Measurements from ENCODE around the gene LPP. TPM values are rescaled to one million over a fixed set of nuclear protein-coding genes. Genes with fewer than 3 reads are reported as not detected.

LPP gene
- total and polyA plus RNA-seq, 2 donors (not counting 1 experiment from before 2014, with no cell fraction given): 7.6 to 81.7 TPM

DNA sequence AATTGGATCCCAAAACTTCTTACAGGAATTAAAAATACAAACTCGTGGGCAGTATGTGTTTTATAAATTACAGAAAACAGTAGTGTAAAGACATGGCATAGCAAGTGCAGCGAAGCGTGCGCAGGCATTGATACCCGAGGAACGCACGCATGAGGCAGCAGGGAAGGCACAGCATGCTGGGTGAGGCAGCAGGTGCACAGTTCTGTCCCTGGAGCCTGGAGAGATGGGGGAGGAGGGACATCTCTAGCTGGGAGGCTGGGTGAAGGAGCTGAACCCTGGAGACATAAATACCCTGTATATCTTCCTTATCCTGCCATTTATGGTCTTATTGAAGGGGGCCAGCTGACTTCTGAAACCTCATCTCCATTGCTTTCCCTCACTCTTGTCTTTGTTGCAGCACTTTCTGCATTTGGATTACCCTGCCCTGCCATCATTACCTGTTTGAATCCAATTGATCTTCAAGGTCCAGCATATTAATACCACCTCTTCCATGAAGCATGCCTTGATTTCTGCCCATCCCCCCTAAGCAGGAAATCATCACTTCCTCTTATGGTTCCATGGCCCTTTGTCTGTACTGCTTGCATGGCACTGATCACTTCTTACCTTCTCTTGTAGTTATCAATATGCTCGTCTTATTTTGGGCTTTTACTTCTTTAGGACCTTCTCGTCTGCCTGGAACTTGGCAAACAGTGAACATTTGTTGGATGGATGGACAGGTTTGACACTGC lies 20.5 kb downstream of the LPP start:
- Histone ChIP-seq H4K20me1 (ENCODE audit: control insufficient read depth, insufficient read depth, low read length, poor library complexity, severe bottlenecking) (peaks cover 11% of the 10 kb centered on the region), H3K4me2 (replicated peaks; ENCODE audit: low read depth, low read length, poor library complexity, severe bottlenecking) (peak overlapping the region; percentile 35), H2AFZ (ENCODE audit: insufficient read depth, low read depth, low read length, poor library complexity, severe bottlenecking) (no peak overlapping the region), H3K27ac (ENCODE audit: low read length in 2 of 2) (no peak overlapping the region), H3K36me3 (replicated peaks in 1 of 2; ENCODE audit: control extremely low read depth in 1 of 2, control insufficient read depth in 1 of 2, extremely low read depth in 1 of 2, insufficient read depth in 2 of 2, low read length in 1 of 2) (peaks cover 0 to 4% of the 10 kb centered on the region in 2 experiments), H3K9me3 (ENCODE audit: control extremely low read depth in 1 of 3, control insufficient read depth in 2 of 3, insufficient read depth in 1 of 3, low read length in 2 of 3) (no peaks in the 10 kb centered on the region), H3K79me2 (ENCODE audit: control insufficient read depth, insufficient read depth, low read length) (peaks cover 66% of the 10 kb centered on the region), H3K9ac (ENCODE audit: low read length) (no peak overlapping the region), H3K4me1 (ENCODE audit: control insufficient read depth in 2 of 2, insufficient read depth in 2 of 2, low read length in 2 of 2) (peaks cover 40 to 41% of the 10 kb centered on the region in 2 donors), H3K4me3 (ENCODE audit: control extremely low read depth in 1 of 5, extremely low read depth in 1 of 5, insufficient read depth in 1 of 5, low read depth in 2 of 5, low read length in 4 of 5) (no peak overlapping the region), H3K27me3 (replicated peaks in 1 of 4; ENCODE audit: control extremely low read depth in 1 of 4, control insufficient read depth in 3 of 4, insufficient read depth in 4 of 4, low read length in 3 of 4) (no peaks in the 10 kb centered on the region)
- ChIA-PET POLR2A (no interaction called here), CTCF (interaction anchor here (0.6 to 1.6 kb wide), 2 partner anchors 31 to 101 kb away, joined by 3 read pairs; no protein-coding TSS in a partner anchor)
- TF ChIP-seq, protein P1, sequence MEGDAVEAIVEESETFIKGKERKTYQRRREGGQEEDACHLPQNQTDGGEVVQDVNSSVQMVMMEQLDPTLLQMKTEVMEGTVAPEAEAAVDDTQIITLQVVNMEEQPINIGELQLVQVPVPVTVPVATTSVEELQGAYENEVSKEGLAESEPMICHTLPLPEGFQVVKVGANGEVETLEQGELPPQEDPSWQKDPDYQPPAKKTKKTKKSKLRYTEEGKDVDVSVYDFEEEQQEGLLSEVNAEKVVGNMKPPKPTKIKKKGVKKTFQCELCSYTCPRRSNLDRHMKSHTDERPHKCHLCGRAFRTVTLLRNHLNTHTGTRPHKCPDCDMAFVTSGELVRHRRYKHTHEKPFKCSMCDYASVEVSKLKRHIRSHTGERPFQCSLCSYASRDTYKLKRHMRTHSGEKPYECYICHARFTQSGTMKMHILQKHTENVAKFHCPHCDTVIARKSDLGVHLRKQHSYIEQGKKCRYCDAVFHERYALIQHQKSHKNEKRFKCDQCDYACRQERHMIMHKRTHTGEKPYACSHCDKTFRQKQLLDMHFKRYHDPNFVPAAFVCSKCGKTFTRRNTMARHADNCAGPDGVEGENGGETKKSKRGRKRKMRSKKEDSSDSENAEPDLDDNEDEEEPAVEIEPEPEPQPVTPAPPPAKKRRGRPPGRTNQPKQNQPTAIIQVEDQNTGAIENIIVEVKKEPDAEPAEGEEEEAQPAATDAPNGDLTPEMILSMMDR (IDR thresholded peaks at IDR 0.05): no peak
- TF ChIP-seq EZH2 (IDR thresholded peaks at IDR 0.05; ENCODE audit: borderline replicate concordance, insufficient read depth, low read depth, low read length, poor library complexity, severe bottlenecking): no peak
- Mint-ChIP-seq H3K4me3 (peak overlapping the region; percentile 11), H3K27me3 (no peaks in the 10 kb centered on the region), H3K27ac (peak overlapping the region; percentile 7), H3K4me1 (peaks cover 59% of the 10 kb centered on the region), H3K9me3 (ENCODE audit: insufficient read depth) (no peaks in the 10 kb centered on the region)
- 38% methylated on average over 6 of the region's 9 CpGs for WGBS (ENCODE audit: insufficient coverage)
- DNase-seq: peak; percentile 40
- peak; percentile 56 for ATAC-seq (ENCODE audit: low read depth)
- intact Hi-C loops (cut with micrococcal nuclease): loop anchor here (5.0 kb wide), 1 partner anchor 68 kb away; no protein-coding TSS in a partner anchor

GRCh38 chr3:188176476-188176875 lies 22.5 kb downstream of the LPP start:
- TF ChIP-seq, protein P1 (IDR thresholded peaks at IDR 0.05): no peak
- TF ChIP-seq EZH2 (IDR thresholded peaks at IDR 0.05; ENCODE audit: borderline replicate concordance, insufficient read depth, low read depth, low read length, poor library complexity, severe bottlenecking): no peak
- Histone ChIP-seq H3K9ac (ENCODE audit: low read length) (no peak overlapping the region), H3K27me3 (replicated peaks in 1 of 4; ENCODE audit: control extremely low read depth in 1 of 4, control insufficient read depth in 3 of 4, insufficient read depth in 4 of 4, low read length in 3 of 4) (no peaks in the 10 kb centered on the region), H3K4me3 (ENCODE audit: control extremely low read depth in 1 of 5, extremely low read depth in 1 of 5, insufficient read depth in 1 of 5, low read depth in 2 of 5, low read length in 4 of 5) (no peak overlapping the region), H3K4me2 (replicated peaks; ENCODE audit: low read depth, low read length, poor library complexity, severe bottlenecking) (no peak overlapping the region), H3K36me3 (replicated peaks in 1 of 2; ENCODE audit: control extremely low read depth in 1 of 2, control insufficient read depth in 1 of 2, extremely low read depth in 1 of 2, insufficient read depth in 2 of 2, low read length in 1 of 2) (peaks cover 0 to 8% of the 10 kb centered on the region in 2 experiments), H3K27ac (ENCODE audit: low read length in 2 of 2) (no peak overlapping the region), H3K9me3 (ENCODE audit: control extremely low read depth in 1 of 3, control insufficient read depth in 2 of 3, insufficient read depth in 1 of 3, low read length in 2 of 3) (no peaks in the 10 kb centered on the region), H2AFZ (ENCODE audit: insufficient read depth, low read depth, low read length, poor library complexity, severe bottlenecking) (no peak overlapping the region), H4K20me1 (ENCODE audit: control insufficient read depth, insufficient read depth, low read length, poor library complexity, severe bottlenecking) (peaks cover 11% of the 10 kb centered on the region), H3K4me1 (ENCODE audit: control insufficient read depth in 2 of 2, insufficient read depth in 2 of 2, low read length in 2 of 2) (peaks cover 33 to 37% of the 10 kb centered on the region in 2 donors), H3K79me2 (ENCODE audit: control insufficient read depth, insufficient read depth, low read length) (peaks cover 70% of the 10 kb centered on the region)
- Mint-ChIP-seq H3K9me3 (ENCODE audit: insufficient read depth) (no peaks in the 10 kb centered on the region), H3K27me3 (no peaks in the 10 kb centered on the region), H3K27ac (no peak overlapping the region), H3K4me1 (peaks cover 44% of the 10 kb centered on the region), H3K4me3 (no peak overlapping the region)
- no peak for ATAC-seq (ENCODE audit: low read depth)
- ChIA-PET POLR2A (no interaction called here), CTCF (no interaction called here)
- intact Hi-C loops (cut with micrococcal nuclease): no loop called here
- no peak for DNase-seq
